ENCODE measurements around the gene SLC22A2.

- TF ChIP-seq ELF4 (CRISPR knock-in tag; IDR thresholded peaks at IDR 0.05; ENCODE audit: low read depth) (no peak), CTCF (IDR thresholded peaks at IDR 0.05) (no peak)
Observed at GRCh38 chr6:160263196-160263939, 4.7 kb upstream of the SLC22A2 start.
